GM12892 (cell line): Measurements from ENCODE around the gene MKKS.

Experiments used
- POLR2AphosphoS5 ChIP-seq: IDR thresholded peaks from 2 replicates; pipeline ENCODE4 v1.6.1; 2011; ENCODE audit warnings: low read depth, low read length, control low read depth
- TAF1 ChIP-seq: IDR thresholded peaks from 2 replicates; pipeline ENCODE4 v1.6.1; 2011; ENCODE audit warnings: low read depth, mild to moderate bottlenecking, control low read depth, low read length, borderline replicate concordance

DNA sequence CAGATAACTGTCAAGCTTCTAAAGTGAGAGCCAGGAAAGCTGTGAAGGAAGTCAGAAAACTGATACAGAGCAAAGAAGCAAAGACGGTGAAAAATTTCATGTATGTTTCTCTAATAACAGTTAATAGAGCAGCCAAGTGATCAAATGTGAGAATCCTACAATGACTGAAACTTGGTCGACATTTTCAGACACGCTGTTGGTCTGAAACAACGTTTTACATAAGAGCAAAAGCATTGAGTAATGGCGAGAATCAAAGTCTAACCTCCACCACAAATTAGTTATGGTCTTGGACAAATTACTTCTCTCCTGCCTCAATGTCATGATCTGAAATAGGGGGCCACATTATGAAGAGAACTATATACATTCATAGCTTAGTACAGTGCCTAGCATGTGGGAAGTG lies 3.3 kb downstream of the MKKS start:
- TF ChIP-seq POLR2AphosphoS5: no peak
- no peak for TF ChIP-seq TAF1
